Gastrocnemius medialis (tissue), 4 donors: ENCODE results near the gene SYVN1. TPM values are rescaled to one million over a fixed set of nuclear protein-coding genes. Genes with fewer than 3 reads are reported as not detected.

Source experiments
- ATAC-seq, 2 donors: fragments of 150-250 bp; one replicate each; pipeline ENCODE4 v1.9.1; 2016
- DNase-seq, 2 donors: peaks; one replicate each; pipeline ENCODE4 v3.0.0-alpha.2; 2019
- H3K27ac ChIP-seq, 4 donors: fragments of 200-600 bp; sonication (generic); 1 replicate in 1 of 4; 2 replicates in 3 of 4; pipeline ENCODE4 v1.5.1; 2016 to 2018; ENCODE audit warnings: mild to moderate bottlenecking in 2 of 4, moderate library complexity in 1 of 4
- H3K27me3 ChIP-seq, 3 donors: fragments of 200-600 bp; sonication (generic) in 2 of 3; 1 replicate in 1 of 3; 2 replicates in 2 of 3; pipeline versions ENCODE4 v1.5.1 to v1.6.0; 2016 to 2019; ENCODE audit warnings: mild to moderate bottlenecking in 1 of 3, moderate library complexity in 1 of 3
- H3K36me3 ChIP-seq, 2 donors: fragments of 200-600 bp; sonication (generic) in 1 of 2; one replicate each; pipeline ENCODE4 v1.5.1; 2017 to 2018
- H3K4me1 ChIP-seq, 2 donors: fragments of 200-600 bp; sonication (generic) in 1 of 2; one replicate each; pipeline ENCODE4 v1.5.1; 2016 to 2017; ENCODE audit warnings: mild to moderate bottlenecking in 2 of 2
- H3K4me3 ChIP-seq, 4 donors: fragments of 200-600 bp; sonication (generic) in 3 of 4; 1 replicate in 1 of 4; 2 replicates in 3 of 4; pipeline ENCODE4 v1.5.1; 2016 to 2019; ENCODE audit warnings: mild to moderate bottlenecking in 2 of 4
- H3K9me3 ChIP-seq, 3 donors: fragments of 200-600 bp; sonication (generic) in 2 of 3; 1 replicate in 1 of 3; 2 replicates in 2 of 3; pipeline ENCODE4 v1.5.1; 2016 to 2019
- CTCF ChIP-seq, 5 experiments: fragments of 450-650 bp in 3 of 5; fragments of 200-600 bp in 2 of 5; sonication (generic) in 2 of 5; IDR thresholded peaks in 4 of 5; conservative IDR thresholded peaks in 1 of 5; 1 replicate in 4 of 5; 2 replicates in 1 of 5; pipeline ENCODE4 v1.5.1; 2016 to 2019; ENCODE audit warnings: antibody characterized with exemption in 5 of 5, mild to moderate bottlenecking in 3 of 5, moderate library complexity in 3 of 5
- POLR2A ChIP-seq, 2 donors: fragments of 450-650 bp; IDR thresholded peaks; one replicate each; pipeline ENCODE4 v1.6.1; 2017; ENCODE audit warnings: antibody characterized with exemption in 2 of 2, mild to moderate bottlenecking in 2 of 2, moderate library complexity in 2 of 2
- in situ Hi-C, 4 donors: fragments of 200-750 bp; cut with MboI; loops; one replicate each; pipeline versions ENCODE4 v1.15.0 to v1.8.0; 2017; ENCODE audit warnings: low sequenced_read_pairs in 4 of 4
- intact Hi-C: fragments of 100-400 bp; cut with DNase I; formaldehyde crosslinking; loops from one replicate; pipeline ENCODE4 v1.15.1; 2023; ENCODE audit warnings: low total_unique reads
- total RNA-seq, 4 donors: library from RNA; depleted of rRNA; stranded (reverse); fragments of >200 nt; gene quantifications; one replicate each; pipeline versions ENCODE4 v1.1.0 to v1.2.3, GENCODE V29; 2016

Gene SYVN1
- total RNA-seq, 4 donors from 2014 or later, result 24.6 to 77.5 (median 37.3) TPM

- Histone ChIP-seq H3K4me3 (peak overlapping the region; percentile 84 to 99 (median 92)), H3K36me3 (peaks cover 0 to 42% of the 10 kb centered on the region in 2 donors), H3K9me3 (no peaks in the 10 kb centered on the region), H3K27ac (peak overlapping the region; percentile 87 to 99 (median 98)), H3K4me1 (peaks cover 27 to 29% of the 10 kb centered on the region in 2 donors), H3K27me3 (no peaks in the 10 kb centered on the region)
- in situ Hi-C loops, result no loop called here
- no peak for TF ChIP-seq POLR2A (IDR thresholded peaks at IDR 0.05)
- TF ChIP-seq CTCF (IDR thresholded peaks at IDR 0.05 in 4 of 5, conservative IDR thresholded peaks at IDR 0.05 in 1 of 5), result no peak
- ATAC-seq (no peak), DNase-seq (peak in 1 of 2 donors; percentile 47)
- intact Hi-C loops, result loop anchor here (1.0 to 2.0 kb wide), 3 partner anchors 11 to 723 kb away; partner anchors contain the start of genes FAU and MRPL49
Observed at GRCh38 chr11:65133724-65134123, 595 bp downstream of the SYVN1 start.

- DNase-seq, result no peak
- Histone ChIP-seq H3K4me3 (peak overlapping the region; percentile 84 to 99 (median 92)), H3K27ac (peak overlapping the region; percentile 87 to 99 (median 98)), H3K36me3 (peaks cover 0 to 48% of the 10 kb centered on the region in 2 donors), H3K9me3 (no peaks in the 10 kb centered on the region), H3K4me1 (peaks cover 27 to 29% of the 10 kb centered on the region in 2 donors), H3K27me3 (no peaks in the 10 kb centered on the region)
- ATAC-seq, result no peak
- TF ChIP-seq POLR2A (IDR thresholded peaks at IDR 0.05) (no peak), CTCF (IDR thresholded peaks at IDR 0.05 in 4 of 5, conservative IDR thresholded peaks at IDR 0.05 in 1 of 5) (no peak)
- intact Hi-C loops (loop anchor here (2.0 kb wide), 1 partner anchor 724 kb away; no protein-coding TSS in a partner anchor), in situ Hi-C loops (no loop called here)
Observed at GRCh38 chr11:65132988-65133700, 1.2 kb downstream of the SYVN1 start.

GRCh38 chr11:65132238-65132987, 1.9 kb downstream of the SYVN1 start:
- Histone ChIP-seq H3K4me1 (peaks cover 27 to 29% of the 10 kb centered on the region in 2 donors), H3K27ac (peak overlapping the region in 2 of 4 donors; percentile 13 to 99), H3K27me3 (no peaks in the 10 kb centered on the region), H3K36me3 (peaks cover 0 to 55% of the 10 kb centered on the region in 2 donors), H3K4me3 (no peak overlapping the region), H3K9me3 (no peaks in the 10 kb centered on the region)
- DNase-seq (no peak), ATAC-seq (no peak)
- intact Hi-C loops, result loop anchor here (2.0 kb wide), 1 partner anchor 724 kb away; no protein-coding TSS in a partner anchor
- in situ Hi-C loops, result no loop called here
- no peak for TF ChIP-seq POLR2A (IDR thresholded peaks at IDR 0.05)
- TF ChIP-seq CTCF (IDR thresholded peaks at IDR 0.05 in 4 of 5, conservative IDR thresholded peaks at IDR 0.05 in 1 of 5), result no peak

- peaks cover 0 to 60% of the 10 kb centered on the region in 2 donors for H3K36me3 ChIP-seq
- DNase-seq (no peak), ATAC-seq (no peak)
- TF ChIP-seq CTCF (IDR thresholded peaks at IDR 0.05 in 4 of 5, conservative IDR thresholded peaks at IDR 0.05 in 1 of 5), result no peak
- H3K4me1 ChIP-seq, result peaks cover 27 to 29% of the 10 kb centered on the region in 2 donors
- H3K27ac ChIP-seq, result peak overlapping the region in 1 of 4 donors; percentile 31
- in situ Hi-C loops, result no loop called here
- no peak overlapping the region for H3K4me3 ChIP-seq
- no peaks in the 10 kb centered on the region for H3K27me3 ChIP-seq
- intact Hi-C loops, result loop anchor here (2.0 kb wide), 1 partner anchor 725 kb away; no protein-coding TSS in a partner anchor
- no peaks in the 10 kb centered on the region for H3K9me3 ChIP-seq
Observed at GRCh38 chr11:65131895-65132237, 2.5 kb downstream of the SYVN1 start.
